ENCODE measurements around the gene UCHL5.

GRCh38 chr1:193079187-193079586 lies 20.0 kb upstream of the UCHL5 start:
- no peak for TF ChIP-seq CTCF (IDR thresholded peaks at IDR 0.05)
- no peak for TF ChIP-seq POLR2A (IDR thresholded peaks at IDR 0.05)
- TF ChIP-seq POLR2AphosphoS5 (IDR thresholded peaks at IDR 0.05), result no peak
- TF ChIP-seq EP300 (IDR thresholded peaks at IDR 0.05; ENCODE audit: low read depth), result no peak
